ENCODE measurements around the gene ZHX3. TPM values are rescaled to one million over a fixed set of nuclear protein-coding genes. Genes with fewer than 3 reads are reported as not detected.

Gene ZHX3
- total RNA-seq, 1 donor from 2014 or later, result 16.3 TPM

GRCh38 chr20:41356951-41357350 lies 39.4 kb upstream of the ZHX3 start:
- DNase-seq (ENCODE audit: extremely low spot score, unreplicated experiment), result no peak
- TF ChIP-seq CTCF (conservative IDR thresholded peaks at IDR 0.05), result no peak
- no peak overlapping the region for H3K4me3 Mint-ChIP-seq
- H3K36me3 Mint-ChIP-seq, result no peaks in the 10 kb centered on the region
- H3K27ac Mint-ChIP-seq, result no peak overlapping the region
- H3K4me1 Mint-ChIP-seq (ENCODE audit: unreplicated experiment), result no peaks in the 10 kb centered on the region
- H3K27me3 Mint-ChIP-seq, result no peaks in the 10 kb centered on the region
- no peaks in the 10 kb centered on the region for H3K9me3 Mint-ChIP-seq

- no peak for TF ChIP-seq CTCF (conservative IDR thresholded peaks at IDR 0.05)
- H3K4me1 Mint-ChIP-seq (ENCODE audit: unreplicated experiment), result no peaks in the 10 kb centered on the region
- H3K27ac Mint-ChIP-seq, result no peak overlapping the region
- H3K36me3 Mint-ChIP-seq, result no peaks in the 10 kb centered on the region
- H3K9me3 Mint-ChIP-seq, result no peaks in the 10 kb centered on the region
- no peaks in the 10 kb centered on the region for H3K27me3 Mint-ChIP-seq
- H3K4me3 Mint-ChIP-seq, result no peak overlapping the region
- DNase-seq (ENCODE audit: extremely low spot score, unreplicated experiment), result no peak
These were observed 38.2 kb upstream of the ZHX3 start for GRCh38 chr20:41355598-41356203.

- no peak overlapping the region for H3K27ac Mint-ChIP-seq
- H3K4me3 Mint-ChIP-seq, result no peak overlapping the region
- H3K4me1 Mint-ChIP-seq (ENCODE audit: unreplicated experiment), result no peaks in the 10 kb centered on the region
- no peaks in the 10 kb centered on the region for H3K36me3 Mint-ChIP-seq
- TF ChIP-seq CTCF (conservative IDR thresholded peaks at IDR 0.05), result no peak
- no peak for DNase-seq (ENCODE audit: extremely low spot score, unreplicated experiment)
- no peaks in the 10 kb centered on the region for H3K9me3 Mint-ChIP-seq
- H3K27me3 Mint-ChIP-seq, result no peaks in the 10 kb centered on the region
These were observed 37.7 kb upstream of the ZHX3 start for GRCh38 chr20:41355192-41355591.

- H3K27ac Mint-ChIP-seq, result no peak overlapping the region
These were observed 36.0 kb upstream of the ZHX3 start for GRCh38 chr20:41353530-41353929.

GRCh38 chr20:41352666-41353065 lies 35.1 kb upstream of the ZHX3 start:
- Mint-ChIP-seq H3K4me3 (no peak overlapping the region), H3K4me1 (ENCODE audit: unreplicated experiment) (no peaks in the 10 kb centered on the region), H3K36me3 (peaks cover 4% of the 10 kb centered on the region), H3K9me3 (no peaks in the 10 kb centered on the region), H3K27ac (no peak overlapping the region), H3K27me3 (no peaks in the 10 kb centered on the region)
- DNase-seq (ENCODE audit: extremely low spot score, unreplicated experiment), result no peak
- TF ChIP-seq CTCF (conservative IDR thresholded peaks at IDR 0.05), result no peak

More at GRCh38 chr20:41353530-41353929, 36.0 kb upstream of the ZHX3 start:
- DNase-seq (ENCODE audit: extremely low spot score, unreplicated experiment), result no peak
- Mint-ChIP-seq H3K36me3 (peaks cover 4% of the 10 kb centered on the region), H3K9me3 (no peaks in the 10 kb centered on the region), H3K4me1 (ENCODE audit: unreplicated experiment) (no peaks in the 10 kb centered on the region), H3K4me3 (no peak overlapping the region), H3K27me3 (no peaks in the 10 kb centered on the region)
- no peak for TF ChIP-seq CTCF (conservative IDR thresholded peaks at IDR 0.05)

GRCh38 chr20:41352106-41352505 lies 34.6 kb upstream of the ZHX3 start:
- peaks cover 4% of the 10 kb centered on the region for H3K36me3 Mint-ChIP-seq
- no peak for DNase-seq (ENCODE audit: extremely low spot score, unreplicated experiment)
- H3K4me1 Mint-ChIP-seq (ENCODE audit: unreplicated experiment), result no peaks in the 10 kb centered on the region
- H3K4me3 Mint-ChIP-seq, result no peak overlapping the region
- peak; percentile 48 for TF ChIP-seq CTCF (conservative IDR thresholded peaks at IDR 0.05)
- H3K27me3 Mint-ChIP-seq, result no peaks in the 10 kb centered on the region
- no peak overlapping the region for H3K27ac Mint-ChIP-seq
- H3K9me3 Mint-ChIP-seq, result no peaks in the 10 kb centered on the region

All from type B pancreatic cell (in vitro differentiated cells).